Astrocyte (in vitro differentiated cells and primary cell): ENCODE measurements around the gene MYO3B.

Experiments used
- CTCF ChIP-seq: IDR thresholded peaks from 2 replicates; pipeline ENCODE4 v1.5.1; 2011; ENCODE audit warnings: low read depth, mild to moderate bottlenecking, inconsistent platforms, low read length, moderate library complexity; ENCODE audit not compliant: insufficient read depth
- EZH2 ChIP-seq: IDR thresholded peaks from 2 replicates; pipeline ENCODE4 v1.6.1; 2012; ENCODE audit warnings: mild to moderate bottlenecking, low read length, inconsistent platforms; ENCODE audit not compliant: insufficient read depth

GRCh38 chr2:170143045-170143717, 34.8 kb upstream of the MYO3B start:
- no peak for TF ChIP-seq CTCF
- no peak for TF ChIP-seq EZH2
